GM13976 (cell line): ENCODE results near the gene NPY1R.
A peak's percentile ranks its signal among the peaks of the same experiment; 100 is the strongest.

Experiments used
- DNase-seq: peaks from one replicate; pipeline ENCODE4 v3.0.0; 2012; ENCODE audit warnings: low spot score
- in situ Hi-C: fragments of 300-500 bp; cut with MboI; formaldehyde crosslinking; loops from one replicate; pipeline ENCODE4 v1.12.0; 2022; ENCODE audit warnings: low sequenced_read_pairs, mixed read lengths, inconsistent platforms; ENCODE audit not compliant: unreplicated experiment
- TF ChIP-seq, protein P1 (sequence below): IDR thresholded peaks from 2 replicates; pipeline ENCODE4 v1.5.1; 2012; ENCODE audit warnings: borderline replicate concordance, mild to moderate bottlenecking; ENCODE audit not compliant: insufficient read depth; ENCODE audit errors: extremely low read depth, missing control alignments, control extremely low read depth

Gene NPY1R

DNA sequence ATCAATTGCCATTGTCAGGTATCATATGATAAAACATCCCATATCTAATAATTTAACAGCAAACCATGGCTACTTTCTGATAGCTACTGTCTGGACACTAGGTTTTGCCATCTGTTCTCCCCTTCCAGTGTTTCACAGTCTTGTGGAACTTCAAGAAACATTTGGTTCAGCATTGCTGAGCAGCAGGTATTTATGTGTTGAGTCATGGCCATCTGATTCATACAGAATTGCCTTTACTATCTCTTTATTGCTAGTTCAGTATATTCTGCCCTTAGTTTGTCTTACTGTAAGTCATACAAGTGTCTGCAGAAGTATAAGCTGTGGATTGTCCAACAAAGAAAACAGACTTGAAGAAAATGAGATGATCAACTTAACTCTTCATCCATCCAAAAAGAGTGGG, 18.3 kb upstream of the NPY1R start:
- in situ Hi-C loops = no loop called here
- no peak for DNase-seq
- TF ChIP-seq, protein P1, sequence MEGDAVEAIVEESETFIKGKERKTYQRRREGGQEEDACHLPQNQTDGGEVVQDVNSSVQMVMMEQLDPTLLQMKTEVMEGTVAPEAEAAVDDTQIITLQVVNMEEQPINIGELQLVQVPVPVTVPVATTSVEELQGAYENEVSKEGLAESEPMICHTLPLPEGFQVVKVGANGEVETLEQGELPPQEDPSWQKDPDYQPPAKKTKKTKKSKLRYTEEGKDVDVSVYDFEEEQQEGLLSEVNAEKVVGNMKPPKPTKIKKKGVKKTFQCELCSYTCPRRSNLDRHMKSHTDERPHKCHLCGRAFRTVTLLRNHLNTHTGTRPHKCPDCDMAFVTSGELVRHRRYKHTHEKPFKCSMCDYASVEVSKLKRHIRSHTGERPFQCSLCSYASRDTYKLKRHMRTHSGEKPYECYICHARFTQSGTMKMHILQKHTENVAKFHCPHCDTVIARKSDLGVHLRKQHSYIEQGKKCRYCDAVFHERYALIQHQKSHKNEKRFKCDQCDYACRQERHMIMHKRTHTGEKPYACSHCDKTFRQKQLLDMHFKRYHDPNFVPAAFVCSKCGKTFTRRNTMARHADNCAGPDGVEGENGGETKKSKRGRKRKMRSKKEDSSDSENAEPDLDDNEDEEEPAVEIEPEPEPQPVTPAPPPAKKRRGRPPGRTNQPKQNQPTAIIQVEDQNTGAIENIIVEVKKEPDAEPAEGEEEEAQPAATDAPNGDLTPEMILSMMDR = no peak

DNA sequence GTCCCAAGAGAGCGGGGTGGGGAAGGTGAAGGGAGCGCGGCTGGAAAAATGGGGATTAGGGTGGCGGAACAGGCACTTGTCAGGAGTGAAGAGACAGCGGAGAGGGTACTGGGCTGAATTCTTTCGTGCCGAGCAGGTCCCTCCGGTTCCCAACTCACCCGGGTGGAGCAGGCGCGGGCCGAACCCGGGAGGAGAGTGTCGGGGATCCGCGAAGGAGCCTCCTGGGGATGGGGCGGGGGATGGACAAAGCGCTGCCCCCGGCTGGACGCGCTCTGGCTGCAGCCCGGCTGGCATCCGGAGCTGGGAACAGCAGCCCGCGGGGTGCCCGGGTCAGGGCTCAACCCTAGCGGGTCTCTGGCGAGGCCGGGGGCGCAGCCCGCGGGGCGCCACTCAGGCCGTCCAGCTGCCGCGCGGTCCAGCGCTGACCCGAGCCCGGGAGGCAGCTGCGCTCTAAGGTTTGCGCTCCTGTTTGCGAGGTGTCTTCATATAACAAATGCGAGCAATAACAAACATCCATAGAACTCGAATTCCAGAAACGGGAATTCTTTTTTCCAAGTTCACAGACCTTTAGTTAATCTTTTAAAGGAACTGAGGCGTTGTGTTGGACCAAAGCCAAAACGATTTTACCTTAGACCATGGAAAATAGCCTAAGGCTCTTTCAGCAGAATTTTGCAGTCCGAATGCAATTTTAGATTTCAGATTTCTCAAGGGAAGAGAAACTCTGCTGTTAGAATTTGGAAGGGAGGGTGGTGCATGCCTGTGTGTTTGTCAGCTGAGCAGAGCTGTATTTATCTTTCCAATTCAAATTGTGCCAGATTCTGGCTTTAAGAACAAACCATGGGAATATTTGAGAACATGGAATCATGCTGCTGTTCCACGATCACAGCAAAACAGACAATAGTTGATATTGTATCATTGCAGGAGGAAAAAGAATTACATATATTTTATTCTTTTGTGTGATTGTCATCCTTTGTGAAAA, 12.0 kb upstream of the NPY1R start:
- DNase-seq = no peak
- in situ Hi-C loops = loop anchor here (25.0 kb wide), 1 partner anchor 232 kb away; no protein-coding TSS in a partner anchor
- TF ChIP-seq, protein P1 = no peak

DNA sequence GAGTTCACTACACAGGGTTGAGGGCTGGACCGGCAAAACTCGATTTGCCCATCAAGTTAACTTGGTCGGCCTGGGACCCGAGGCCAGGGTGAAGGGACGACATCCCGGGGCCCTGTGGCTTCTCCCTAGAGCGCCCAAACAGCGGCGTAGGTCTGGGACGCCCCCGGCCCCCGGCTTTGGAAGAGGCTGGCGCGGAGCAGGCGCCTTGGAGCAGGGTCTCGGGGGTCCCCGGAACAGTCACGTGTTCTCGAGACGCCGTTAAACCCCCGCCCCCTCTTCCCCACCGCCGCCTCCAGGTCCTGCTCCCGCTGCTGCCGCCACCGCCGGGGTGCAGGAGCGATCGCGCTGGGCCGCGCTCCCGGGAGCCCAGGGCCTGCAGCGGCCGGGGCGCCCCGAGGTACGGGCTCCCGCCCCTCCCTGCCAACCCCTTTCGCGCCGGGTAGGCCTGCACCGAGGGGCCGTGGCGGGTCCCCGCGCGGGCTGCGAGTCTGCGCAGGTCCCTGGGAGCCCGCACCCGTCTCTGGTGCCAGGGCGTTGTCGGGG, 11.3 kb upstream of the NPY1R start, which contains the start of gene NPY5R:
TSS of gene NPY5R (plus strand) at position 289 of the 543 bp plus-strand sequence. CDS start 6,382 bp downstream, outside the sequence.
- in situ Hi-C loops = loop anchor here (25.0 kb wide), 1 partner anchor 231 kb away; no protein-coding TSS in a partner anchor
- TF ChIP-seq, protein P1 = no peak
- peak; percentile 16 for DNase-seq

DNA sequence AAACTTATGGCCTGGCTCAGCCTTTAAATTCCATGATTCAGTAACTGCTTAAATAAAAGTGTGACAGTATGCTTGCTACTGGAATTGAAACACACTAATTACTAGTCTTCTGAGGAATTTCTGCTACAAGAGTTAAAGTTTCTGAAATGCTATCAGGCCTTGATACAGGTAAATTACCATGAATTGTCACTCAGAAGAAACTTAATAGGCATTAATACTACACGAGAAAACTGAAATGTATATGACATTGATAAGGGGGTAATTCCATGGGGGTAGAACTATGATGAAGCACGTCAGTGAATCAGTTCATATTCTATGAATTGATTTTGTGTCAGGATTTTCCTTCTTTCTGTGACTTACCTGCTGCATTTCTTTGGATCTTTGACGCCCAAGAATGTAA, 3.0 kb upstream of the NPY1R start:
- in situ Hi-C loops = loop anchor here (25.0 kb wide), 1 partner anchor 223 kb away; no protein-coding TSS in a partner anchor
- DNase-seq = no peak

DNA sequence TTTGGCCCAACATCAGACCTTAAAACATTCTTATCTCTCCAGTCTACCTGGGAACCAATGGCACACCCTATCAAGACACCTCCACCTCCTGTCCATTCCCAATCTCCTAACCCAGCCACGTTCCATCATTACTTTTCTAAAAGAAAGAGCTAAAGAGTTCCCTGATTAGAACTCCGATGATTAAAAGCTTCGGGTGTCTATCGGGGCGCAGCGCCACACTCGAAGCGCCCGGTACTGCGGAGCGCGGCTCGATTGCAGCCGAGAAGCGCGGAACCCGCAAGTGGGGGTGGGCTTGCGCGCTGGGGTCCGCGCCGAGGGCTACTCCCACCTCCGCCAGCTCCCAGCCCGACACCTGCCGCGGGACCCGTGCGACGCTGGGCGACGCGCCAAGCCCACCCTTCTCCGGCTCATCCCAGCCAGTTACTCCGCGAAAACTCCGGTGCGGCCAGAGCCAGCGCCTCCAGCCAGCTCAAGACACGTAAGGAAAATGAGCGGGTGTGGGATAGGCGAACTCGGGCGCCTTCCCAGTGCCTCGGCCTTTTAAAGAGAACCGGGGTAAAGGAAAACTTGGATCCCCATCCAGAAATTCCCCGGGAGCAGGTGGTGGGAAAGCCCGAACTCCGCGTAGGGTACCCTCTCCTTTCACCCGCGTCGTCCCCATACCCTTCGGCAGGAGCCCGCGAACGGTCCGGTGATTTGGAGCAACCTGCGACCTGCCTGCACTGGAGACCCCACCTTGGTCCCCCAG, 593 bp downstream of the NPY1R start:
- TF ChIP-seq, protein P1 = no peak
- in situ Hi-C loops = loop anchor here (25.0 kb wide), 1 partner anchor 220 kb away; no protein-coding TSS in a partner anchor
- peak; percentile 33 for DNase-seq

More for the DNA sequence above, 3.0 kb upstream of the NPY1R start:
- TF ChIP-seq, protein P1 = no peak
